Nephron progenitor cell (in vitro differentiated cells): ENCODE measurements around the gene RPTOR.

Source experiments
- DNase-seq: peaks from one replicate; pipeline ENCODE4 v3.0.0; 2021
- H3K27ac Mint-ChIP-seq: 2 replicates; pipeline ENCODE4 v1.8.0; 2021; ENCODE audit warnings: mild to moderate bottlenecking, moderate library complexity, mixed read lengths
- H3K27me3 Mint-ChIP-seq: 2 replicates; pipeline ENCODE4 v1.8.0; 2021; ENCODE audit warnings: mild to moderate bottlenecking, low read depth, mixed read lengths; ENCODE audit not compliant: poor library complexity
- H3K36me3 Mint-ChIP-seq: 2 replicates; pipeline ENCODE4 v1.8.0; 2021; ENCODE audit warnings: low read depth, mixed read lengths
- H3K4me1 Mint-ChIP-seq: 2 replicates; pipeline ENCODE4 v1.8.0; 2021; ENCODE audit warnings: mixed read lengths
- H3K4me3 Mint-ChIP-seq: 2 replicates; pipeline ENCODE4 v1.8.0; 2021; ENCODE audit warnings: mild to moderate bottlenecking, moderate library complexity, mixed read lengths
- H3K9me3 Mint-ChIP-seq: 2 replicates; pipeline ENCODE4 v1.8.0; 2021; ENCODE audit warnings: mild to moderate bottlenecking, moderate library complexity, mixed read lengths
- CTCF ChIP-seq: fragments of 200-600 bp; sonication (generic); IDR thresholded peaks from 2 replicates; pipeline ENCODE4 v1.5.0; 2021; ENCODE audit warnings: antibody characterized with exemption

Gene RPTOR

GRCh38 chr17:80909635-80910034 is 365.0 kb downstream of the RPTOR start:
- H3K36me3 Mint-ChIP-seq: peaks cover 59% of the 10 kb centered on the region
- H3K27ac Mint-ChIP-seq: peak overlapping the region; percentile 81
- H3K27me3 Mint-ChIP-seq: no peaks in the 10 kb centered on the region
- TF ChIP-seq CTCF: no peak
- peaks cover 62% of the 10 kb centered on the region for H3K4me1 Mint-ChIP-seq
- DNase-seq: no peak
- H3K9me3 Mint-ChIP-seq: peaks cover 8% of the 10 kb centered on the region
- no peak overlapping the region for H3K4me3 Mint-ChIP-seq

- DNase-seq: no peak
Measured at GRCh38 chr17:80910043-80910442, 365.4 kb downstream of the RPTOR start.

GRCh38 chr17:80912476-80912875 is 367.8 kb downstream of the RPTOR start:
- DNase-seq: no peak
- Mint-ChIP-seq H3K36me3 (peaks cover 66% of the 10 kb centered on the region), H3K9me3 (peaks cover 8% of the 10 kb centered on the region), H3K4me3 (no peak overlapping the region), H3K27ac (peak overlapping the region; percentile 69), H3K27me3 (no peaks in the 10 kb centered on the region), H3K4me1 (peaks cover 41% of the 10 kb centered on the region)
- no peak for TF ChIP-seq CTCF

More at GRCh38 chr17:80910043-80910442, 365.4 kb downstream of the RPTOR start:
- peaks cover 58% of the 10 kb centered on the region for H3K4me1 Mint-ChIP-seq
- peaks cover 63% of the 10 kb centered on the region for H3K36me3 Mint-ChIP-seq
- no peak for TF ChIP-seq CTCF
- peak overlapping the region; percentile 86 for H3K27ac Mint-ChIP-seq
- H3K4me3 Mint-ChIP-seq: no peak overlapping the region
- H3K9me3 Mint-ChIP-seq: peaks cover 8% of the 10 kb centered on the region
- H3K27me3 Mint-ChIP-seq: no peaks in the 10 kb centered on the region

GRCh38 chr17:80913928-80914821 is 369.5 kb downstream of the RPTOR start:
- Mint-ChIP-seq H3K36me3 (peaks cover 64% of the 10 kb centered on the region), H3K27ac (no peak overlapping the region), H3K4me1 (peaks cover 28% of the 10 kb centered on the region), H3K4me3 (no peak overlapping the region), H3K9me3 (peaks cover 8% of the 10 kb centered on the region), H3K27me3 (no peaks in the 10 kb centered on the region)
- DNase-seq: no peak
- TF ChIP-seq CTCF: no peak

- Mint-ChIP-seq H3K9me3 (peaks cover 8% of the 10 kb centered on the region), H3K36me3 (peaks cover 45% of the 10 kb centered on the region)
Measured at GRCh38 chr17:80916246-80916645, 371.6 kb downstream of the RPTOR start.

More at GRCh38 chr17:80916246-80916645, 371.6 kb downstream of the RPTOR start:
- H3K4me1 Mint-ChIP-seq: peaks cover 26% of the 10 kb centered on the region
- H3K4me3 Mint-ChIP-seq: no peak overlapping the region
- TF ChIP-seq CTCF: no peak
- no peak overlapping the region for H3K27ac Mint-ChIP-seq
- no peaks in the 10 kb centered on the region for H3K27me3 Mint-ChIP-seq
- no peak for DNase-seq
